Breast epithelium (tissue), 4 donors: Measurements from ENCODE around the gene CDC16. TPM values are rescaled to one million over a fixed set of nuclear protein-coding genes. Genes with fewer than 3 reads are reported as not detected.

Experiments used
- DNase-seq, 2 donors: peaks; one replicate each; pipeline ENCODE4 v3.0.0-alpha.2; 2019; ENCODE audit warnings: low spot score in 2 of 2
- H3K27ac ChIP-seq, 2 donors: fragments of 200-600 bp; sonication (generic) in 1 of 2; one replicate each; pipeline ENCODE4 v1.5.1; 2016 to 2019; ENCODE audit warnings: mild to moderate bottlenecking in 1 of 2
- H3K27me3 ChIP-seq, 2 donors: fragments of 200-600 bp; sonication (generic) in 1 of 2; one replicate each; pipeline versions ENCODE4 v1.5.1 to v1.6.0; 2017 to 2019; ENCODE audit warnings: control low read depth in 1 of 2, mild to moderate bottlenecking in 1 of 2
- H3K36me3 ChIP-seq: fragments of 200-600 bp; one replicate; pipeline ENCODE4 v1.5.1; 2019
- H3K4me1 ChIP-seq, 2 donors: fragments of 200-600 bp; sonication (generic); one replicate each; pipeline ENCODE4 v1.5.1; 2016 to 2019; ENCODE audit warnings: control low read depth in 1 of 2
- H3K4me3 ChIP-seq, 3 donors: fragments of 200-600 bp; sonication (generic); 1 replicate in 2 of 3; 2 replicates in 1 of 3; pipeline ENCODE4 v1.5.1; 2016 to 2019; ENCODE audit warnings: mild to moderate bottlenecking in 3 of 3, moderate library complexity in 2 of 3
- H3K9me3 ChIP-seq, 2 donors: fragments of 200-600 bp; sonication (generic) in 1 of 2; one replicate each; pipeline ENCODE4 v1.5.1; 2016 to 2019; ENCODE audit warnings: control low read depth in 1 of 2
- POLR2A ChIP-seq: fragments of 450-650 bp; IDR thresholded peaks from one replicate; pipeline ENCODE4 v1.6.1; 2016; ENCODE audit warnings: antibody characterized with exemption, mild to moderate bottlenecking, moderate library complexity
- POLR2AphosphoS5 ChIP-seq, 3 donors: sonication (generic); formaldehyde crosslinking; IDR thresholded peaks; one replicate each; pipeline ENCODE4 v1.6.1; 2017; ENCODE audit warnings: antibody characterized with exemption in 3 of 3
- intact Hi-C: fragments of 100-400 bp; cut with DNase I; formaldehyde crosslinking; loops from one replicate; pipeline ENCODE4 v1.15.1; 2023; ENCODE audit warnings: low total_unique reads
- total RNA-seq, 3 donors: library from RNA; depleted of rRNA; stranded (reverse); fragments of >200 nt; gene quantifications; one replicate each; pipeline ENCODE4 v1.1.0, GENCODE V29; 2016
- TF ChIP-seq, protein P1 (sequence below), 3 donors: fragments of 450-650 bp; IDR thresholded peaks; one replicate each; pipeline ENCODE4 v1.5.1; 2016 to 2017; ENCODE audit warnings: antibody characterized with exemption in 3 of 3, mild to moderate bottlenecking in 3 of 3, moderate library complexity in 3 of 3

CDC16 gene
- total RNA-seq, 3 donors from 2014 or later, result 53.1 to 82.5 (median 77.7) TPM

DNA sequence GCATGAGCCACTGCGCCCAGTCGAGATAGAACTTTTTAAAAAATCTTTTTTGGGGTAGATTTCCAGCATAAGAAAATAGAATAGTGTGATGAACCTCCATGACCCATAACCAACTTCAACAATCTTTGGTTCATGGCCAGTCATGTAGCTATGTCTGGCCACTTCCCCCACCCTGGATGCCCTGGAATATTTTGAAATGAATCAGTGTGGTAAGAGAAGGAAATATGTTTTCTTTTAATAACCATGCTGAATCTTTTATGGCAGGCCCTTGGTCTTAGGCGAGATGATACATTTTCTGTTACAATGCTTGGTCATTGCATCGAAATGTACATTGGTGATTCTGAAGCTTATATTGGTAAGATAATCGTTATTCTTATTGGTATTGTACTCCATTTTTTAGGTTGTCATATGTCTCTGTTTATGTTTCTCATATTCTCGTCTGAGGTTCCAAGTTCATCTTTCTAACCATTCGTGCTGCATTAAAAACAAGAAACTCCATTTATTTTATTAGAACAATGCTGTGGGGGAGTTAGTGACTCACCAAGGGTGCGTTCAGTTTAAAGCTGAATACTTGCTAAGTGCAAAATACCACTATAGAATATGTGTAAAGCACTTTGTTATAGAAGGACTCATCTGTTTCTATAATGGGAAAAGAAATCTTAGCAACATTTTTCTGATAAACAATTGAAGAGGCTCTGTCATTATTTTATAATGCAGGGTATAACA, 30.4 kb downstream of the CDC16 start:
- peaks cover 3% of the 10 kb centered on the region for H3K36me3 ChIP-seq

DNA sequence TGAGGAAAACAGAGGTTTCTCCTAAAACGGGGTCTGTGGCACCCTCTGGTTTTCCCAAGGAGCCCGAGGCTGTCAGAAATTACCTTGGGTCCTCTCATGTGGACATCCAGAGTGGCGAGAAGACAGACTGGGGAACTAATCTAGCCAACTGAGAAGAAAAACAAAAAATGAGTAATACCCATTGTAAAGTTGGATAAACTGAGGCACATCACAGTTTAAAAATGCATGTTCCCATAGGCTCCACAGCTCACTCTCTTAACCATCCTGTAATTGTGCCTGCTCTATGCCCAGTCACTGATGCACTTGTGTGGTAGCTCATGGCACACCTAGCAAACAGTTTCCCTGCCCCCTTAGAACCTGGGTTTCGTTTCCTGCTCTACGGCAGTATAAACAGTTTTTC, 31.5 kb downstream of the CDC16 start:
- Histone ChIP-seq H3K4me3 (no peak overlapping the region), H3K36me3 (no peaks in the 10 kb centered on the region), H3K27me3 (no peaks in the 10 kb centered on the region), H3K9me3 (no peaks in the 10 kb centered on the region), H3K4me1 (no peaks in the 10 kb centered on the region), H3K27ac (no peak overlapping the region)
- no peak for TF ChIP-seq POLR2AphosphoS5 (IDR thresholded peaks at IDR 0.05)
- no peak for TF ChIP-seq POLR2A
- TF ChIP-seq, protein P1, sequence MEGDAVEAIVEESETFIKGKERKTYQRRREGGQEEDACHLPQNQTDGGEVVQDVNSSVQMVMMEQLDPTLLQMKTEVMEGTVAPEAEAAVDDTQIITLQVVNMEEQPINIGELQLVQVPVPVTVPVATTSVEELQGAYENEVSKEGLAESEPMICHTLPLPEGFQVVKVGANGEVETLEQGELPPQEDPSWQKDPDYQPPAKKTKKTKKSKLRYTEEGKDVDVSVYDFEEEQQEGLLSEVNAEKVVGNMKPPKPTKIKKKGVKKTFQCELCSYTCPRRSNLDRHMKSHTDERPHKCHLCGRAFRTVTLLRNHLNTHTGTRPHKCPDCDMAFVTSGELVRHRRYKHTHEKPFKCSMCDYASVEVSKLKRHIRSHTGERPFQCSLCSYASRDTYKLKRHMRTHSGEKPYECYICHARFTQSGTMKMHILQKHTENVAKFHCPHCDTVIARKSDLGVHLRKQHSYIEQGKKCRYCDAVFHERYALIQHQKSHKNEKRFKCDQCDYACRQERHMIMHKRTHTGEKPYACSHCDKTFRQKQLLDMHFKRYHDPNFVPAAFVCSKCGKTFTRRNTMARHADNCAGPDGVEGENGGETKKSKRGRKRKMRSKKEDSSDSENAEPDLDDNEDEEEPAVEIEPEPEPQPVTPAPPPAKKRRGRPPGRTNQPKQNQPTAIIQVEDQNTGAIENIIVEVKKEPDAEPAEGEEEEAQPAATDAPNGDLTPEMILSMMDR (IDR thresholded peaks at IDR 0.05), result no peak
- intact Hi-C loops, result no loop called here
- DNase-seq, result no peak

More for the DNA sequence above, 30.4 kb downstream of the CDC16 start:
- Histone ChIP-seq H3K4me1 (no peaks in the 10 kb centered on the region), H3K27me3 (no peaks in the 10 kb centered on the region), H3K27ac (no peak overlapping the region), H3K4me3 (no peak overlapping the region), H3K9me3 (no peaks in the 10 kb centered on the region)
- TF ChIP-seq, protein P1 (IDR thresholded peaks at IDR 0.05), result no peak
- TF ChIP-seq POLR2A, result no peak
- TF ChIP-seq POLR2AphosphoS5 (IDR thresholded peaks at IDR 0.05), result no peak
- intact Hi-C loops, result no loop called here
- DNase-seq, result no peak

DNA sequence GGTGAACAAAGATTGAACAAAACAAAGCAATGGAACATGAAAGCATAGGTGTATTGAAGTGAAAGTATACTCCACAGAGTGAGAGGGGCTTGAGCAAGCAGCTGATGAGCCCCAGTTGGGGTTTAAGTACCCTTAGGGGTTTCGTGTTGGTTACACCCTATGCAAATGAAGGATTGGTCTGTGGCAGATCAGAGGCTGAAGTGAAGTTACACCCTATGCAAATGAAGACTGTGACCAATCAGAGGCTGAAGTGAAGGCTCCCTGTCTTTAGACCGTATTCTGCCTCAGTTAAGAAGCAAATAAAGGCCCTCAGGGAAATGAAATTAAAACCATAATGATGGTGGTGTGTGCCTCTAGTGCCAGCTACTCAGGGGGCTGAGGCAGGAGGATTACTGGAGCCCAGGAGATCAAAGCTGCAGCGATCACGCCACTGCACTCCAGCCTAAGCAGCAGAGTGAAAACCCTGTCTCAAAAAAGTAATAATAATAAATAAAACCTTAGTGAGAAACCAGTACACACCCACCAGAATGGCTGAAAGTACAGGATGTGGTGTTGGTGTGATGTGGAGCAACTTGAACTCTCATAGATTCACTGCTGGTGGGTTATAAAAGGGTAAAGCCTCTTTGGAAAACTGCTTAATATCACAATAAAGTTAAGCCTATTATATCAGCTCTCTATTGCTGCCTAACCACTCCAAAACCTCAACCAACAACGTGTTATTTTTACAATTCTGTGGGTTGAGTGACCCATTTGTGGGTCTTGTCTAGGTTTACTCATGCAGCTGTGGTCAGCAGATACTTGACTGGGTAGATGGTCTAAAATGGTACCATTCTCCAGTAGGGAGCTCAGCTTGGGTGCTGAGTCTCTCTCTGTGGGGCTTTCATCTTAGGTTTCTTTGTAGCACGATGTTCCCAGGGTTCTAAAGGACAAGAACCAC, 33.9 kb downstream of the CDC16 start:
- no peak for DNase-seq
- Histone ChIP-seq H3K4me1 (no peaks in the 10 kb centered on the region), H3K9me3 (no peaks in the 10 kb centered on the region), H3K27ac (no peak overlapping the region), H3K4me3 (no peak overlapping the region), H3K36me3 (no peaks in the 10 kb centered on the region), H3K27me3 (no peaks in the 10 kb centered on the region)
- TF ChIP-seq POLR2A, result no peak
- no peak for TF ChIP-seq POLR2AphosphoS5 (IDR thresholded peaks at IDR 0.05)
- TF ChIP-seq, protein P1 (IDR thresholded peaks at IDR 0.05), result no peak
- intact Hi-C loops, result no loop called here

DNA sequence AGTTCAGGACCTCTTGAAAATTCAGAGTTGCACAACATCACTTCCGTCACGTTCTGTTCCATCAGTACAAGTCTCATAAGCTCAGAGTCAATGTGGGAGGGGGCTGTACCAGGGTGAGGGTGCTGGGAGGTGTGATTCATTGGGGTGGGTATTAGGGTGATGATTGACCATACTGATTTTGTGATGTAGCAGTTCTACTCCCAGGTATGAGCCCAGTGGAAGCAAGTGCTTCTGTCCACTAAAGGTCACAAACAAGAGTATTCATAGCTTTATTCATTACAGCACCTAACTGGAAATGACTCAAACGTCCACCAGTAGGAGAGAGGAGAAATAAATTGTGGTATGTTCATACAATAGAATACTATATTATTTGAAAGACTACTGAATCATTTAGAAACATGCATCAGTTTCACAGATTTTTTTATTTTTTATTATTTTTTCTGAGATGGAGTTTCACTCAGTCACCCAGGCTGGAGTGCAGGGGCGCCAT, 34.6 kb downstream of the CDC16 start:
- H3K4me3 ChIP-seq, result no peak overlapping the region
- TF ChIP-seq, protein P1 (IDR thresholded peaks at IDR 0.05), result no peak
- TF ChIP-seq POLR2AphosphoS5 (IDR thresholded peaks at IDR 0.05) (no peak), POLR2A (no peak)
- H3K27ac ChIP-seq, result no peak overlapping the region
- DNase-seq, result no peak
- no peaks in the 10 kb centered on the region for H3K36me3 ChIP-seq
- no peaks in the 10 kb centered on the region for H3K4me1 ChIP-seq
- H3K9me3 ChIP-seq, result no peaks in the 10 kb centered on the region
- H3K27me3 ChIP-seq, result no peaks in the 10 kb centered on the region
- intact Hi-C loops, result no loop called here

DNA sequence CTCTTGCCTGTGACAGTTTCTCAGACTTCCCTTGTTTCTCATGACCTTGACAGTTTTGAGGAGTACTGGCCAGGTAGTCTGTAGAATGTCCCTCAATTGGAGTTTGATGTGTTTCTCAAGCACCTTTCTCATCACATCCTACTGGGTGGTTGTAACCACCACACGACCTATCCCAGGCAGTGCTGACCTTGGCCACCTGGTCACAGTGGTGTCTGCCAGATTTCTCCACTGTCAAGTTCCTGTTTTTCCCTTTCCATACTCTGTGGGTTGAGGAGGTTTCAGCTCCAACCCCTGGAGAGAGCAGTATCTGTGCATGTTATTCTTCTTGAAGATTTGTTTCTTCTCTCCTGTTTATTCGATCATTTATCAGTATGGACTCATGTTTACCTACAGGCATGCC, 38.3 kb downstream of the CDC16 start:
- H3K4me3 ChIP-seq, result no peak overlapping the region
- H3K9me3 ChIP-seq, result no peaks in the 10 kb centered on the region
- TF ChIP-seq POLR2AphosphoS5 (IDR thresholded peaks at IDR 0.05), result no peak
- TF ChIP-seq, protein P1 (IDR thresholded peaks at IDR 0.05), result no peak
- TF ChIP-seq POLR2A, result no peak
- H3K4me1 ChIP-seq, result no peaks in the 10 kb centered on the region
- no peaks in the 10 kb centered on the region for H3K36me3 ChIP-seq
- H3K27me3 ChIP-seq, result no peaks in the 10 kb centered on the region
- H3K27ac ChIP-seq, result no peak overlapping the region
- intact Hi-C loops, result no loop called here
- no peak for DNase-seq
